GM21390 (cell line): ENCODE measurements around the gene ZSCAN5A.
"Not testable (repeated sequence)": the region's sequence is repeated elsewhere in the genome, so short reads cannot be mapped to it uniquely, and the experiment has no call there.

Experiments used
- ATAC-seq: cut with Tn5 transposase; IDR thresholded peaks from one replicate; pipeline ENCODE4 v1.9.1; 2021; ENCODE audit not compliant: unreplicated experiment

Gene ZSCAN5A

GRCh38 chr19:56314381-56315076, at the start of gene ZSCAN5A:
Gene ZSCAN5A, minus strand, starts transcription at chr19:56314839. Its CDS starts 89,793 bp downstream, at chr19:56225046.
- peak; percentile 73 for ATAC-seq

GRCh38 chr19:56360841-56361240, 46.2 kb upstream of the ZSCAN5A start:
- ATAC-seq, result no peak

DNA sequence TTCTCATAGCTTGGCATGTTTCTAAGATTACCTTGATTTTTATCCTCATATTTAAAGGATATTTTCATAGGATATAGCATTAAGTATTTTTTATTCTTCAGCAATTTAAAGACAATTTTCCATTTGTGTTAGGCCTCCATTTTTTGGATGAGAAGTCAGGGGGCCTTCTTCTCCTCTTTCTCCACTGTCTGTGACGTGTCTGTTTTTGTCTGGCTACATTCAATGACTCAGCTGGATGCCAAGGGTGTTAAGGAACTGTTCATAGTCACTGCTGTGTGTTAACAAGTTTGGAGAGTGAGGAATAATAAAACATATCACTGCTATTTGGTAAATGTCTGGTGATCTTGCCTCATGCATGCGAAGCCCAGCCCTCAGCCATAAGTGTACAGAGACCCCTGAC, 42.3 kb upstream of the ZSCAN5A start:
- no peak for ATAC-seq

- ATAC-seq, result no peak
Measured at GRCh38 chr19:56355517-56355916, 40.9 kb upstream of the ZSCAN5A start.

DNA sequence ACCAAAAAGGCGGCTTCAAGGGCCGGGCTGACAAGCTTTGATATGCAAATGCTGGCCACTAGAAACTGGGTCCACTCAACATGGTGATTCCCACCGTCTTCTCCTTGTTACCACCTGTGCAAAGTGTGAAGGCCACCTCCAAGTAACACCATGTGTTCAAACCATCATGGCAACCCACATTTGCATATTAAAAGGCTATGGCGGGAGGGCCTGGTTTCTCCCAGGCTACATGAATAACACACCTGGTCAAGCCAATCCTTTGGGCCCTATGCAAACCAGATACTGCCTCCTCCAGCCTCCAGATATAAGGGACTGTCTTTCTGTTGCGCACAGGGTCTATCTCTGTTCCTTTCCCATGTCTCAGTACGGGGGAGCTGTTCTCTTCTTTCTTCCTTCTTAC, 36.6 kb upstream of the ZSCAN5A start:
- no peak for ATAC-seq

DNA sequence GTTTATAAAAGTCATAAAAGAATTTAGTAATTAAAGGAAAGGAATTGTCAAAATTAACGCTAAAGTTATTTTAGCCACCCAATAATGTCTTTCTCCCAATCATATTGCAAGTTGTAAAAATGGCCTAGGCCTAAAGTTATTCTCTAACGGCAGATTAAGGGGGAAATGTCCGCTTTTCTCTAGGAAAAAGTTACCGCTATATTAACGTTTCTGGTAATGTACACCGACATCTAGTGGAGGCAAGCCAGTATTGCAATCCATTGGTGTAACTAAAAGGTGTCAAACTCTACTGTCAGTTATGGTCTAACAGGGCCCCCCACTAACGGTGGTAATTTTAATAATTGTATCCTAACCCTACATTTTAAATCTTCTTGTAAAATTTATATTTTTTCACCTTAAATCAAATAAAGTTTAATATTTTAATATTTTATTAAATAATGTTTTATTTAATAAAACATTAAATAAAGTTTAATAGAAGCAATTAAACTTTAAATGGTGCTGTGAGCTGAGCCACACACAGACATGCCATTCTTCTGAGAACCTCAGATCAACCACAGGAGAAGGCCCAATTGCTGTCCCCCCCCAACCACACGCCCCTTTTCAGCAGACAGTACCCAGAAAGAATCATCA, 35.9 kb upstream of the ZSCAN5A start:
- no peak for ATAC-seq

- no peak for ATAC-seq
Measured at GRCh38 chr19:56348289-56348877, 33.7 kb upstream of the ZSCAN5A start.

DNA sequence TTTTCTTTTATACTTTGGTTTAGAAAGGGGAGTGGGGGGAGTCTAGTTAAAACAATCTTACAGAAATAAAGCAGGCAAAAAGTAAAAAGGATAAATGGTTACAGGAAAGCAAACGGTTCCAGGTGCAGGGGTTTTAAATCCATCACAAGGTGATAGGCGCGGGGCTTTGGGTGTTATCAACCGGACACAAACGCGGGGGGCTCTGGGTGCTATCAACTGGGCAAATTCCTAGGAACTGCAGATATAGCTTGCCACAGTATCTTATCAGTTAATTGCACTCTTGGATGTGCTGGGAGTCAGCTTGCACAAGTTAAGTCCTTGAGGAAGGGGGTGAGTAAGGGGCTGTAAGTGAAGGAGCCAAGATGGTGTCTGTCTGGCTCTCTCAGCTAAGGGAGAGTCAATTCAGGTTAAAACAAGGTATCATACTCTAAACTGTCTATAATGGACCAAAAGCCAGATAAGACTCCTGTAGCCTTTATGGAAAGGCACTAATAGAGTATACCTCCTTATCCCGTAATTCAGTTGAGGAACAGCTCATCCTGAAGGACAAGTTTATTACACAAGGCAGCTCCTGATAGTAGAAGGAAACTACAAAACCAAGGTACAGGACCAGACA, 32.6 kb upstream of the ZSCAN5A start:
- no peak for ATAC-seq

DNA sequence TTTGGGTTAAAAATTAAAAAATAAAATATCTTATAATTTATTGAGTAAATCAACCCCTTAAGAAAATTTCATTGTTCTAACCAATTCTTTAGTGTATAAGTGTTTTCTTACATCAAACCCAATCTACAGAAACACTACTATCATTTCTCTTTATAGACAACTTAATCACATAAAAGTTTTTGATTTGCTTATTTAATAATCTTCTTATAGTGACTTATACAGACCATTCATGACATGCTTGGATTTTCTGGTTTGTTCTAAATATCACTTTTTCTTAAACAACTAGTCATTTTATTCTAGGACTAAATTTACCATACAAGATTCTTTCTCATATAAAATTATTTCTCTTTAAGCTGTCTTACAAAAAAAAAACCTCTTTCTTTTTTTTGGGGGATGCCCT, 27.3 kb upstream of the ZSCAN5A start:
- ATAC-seq, result no peak

GRCh38 chr19:56339031-56339430, 24.4 kb upstream of the ZSCAN5A start:
- not testable (repeated sequence) for ATAC-seq

GRCh38 chr19:56337077-56337476, 22.4 kb upstream of the ZSCAN5A start:
- ATAC-seq, result not testable (repeated sequence)

- ATAC-seq, result not testable (repeated sequence)
Measured at GRCh38 chr19:56335371-56335770, 20.7 kb upstream of the ZSCAN5A start.

GRCh38 chr19:56333506-56333905, 18.9 kb upstream of the ZSCAN5A start:
- no peak for ATAC-seq

- ATAC-seq, result no peak
Measured at GRCh38 chr19:56332695-56333094, 18.1 kb upstream of the ZSCAN5A start.

GRCh38 chr19:56324436-56324835, 9.8 kb upstream of the ZSCAN5A start:
- ATAC-seq, result no peak

- no peak for ATAC-seq
Measured at GRCh38 chr19:56321989-56322440, 7.4 kb upstream of the ZSCAN5A start.

GRCh38 chr19:56321254-56321988, 6.8 kb upstream of the ZSCAN5A start:
- ATAC-seq, result no peak

GRCh38 chr19:56319991-56320390, 5.4 kb upstream of the ZSCAN5A start:
- ATAC-seq, result no peak

GRCh38 chr19:56317749-56318148, 3.1 kb upstream of the ZSCAN5A start:
- ATAC-seq, result no peak

DNA sequence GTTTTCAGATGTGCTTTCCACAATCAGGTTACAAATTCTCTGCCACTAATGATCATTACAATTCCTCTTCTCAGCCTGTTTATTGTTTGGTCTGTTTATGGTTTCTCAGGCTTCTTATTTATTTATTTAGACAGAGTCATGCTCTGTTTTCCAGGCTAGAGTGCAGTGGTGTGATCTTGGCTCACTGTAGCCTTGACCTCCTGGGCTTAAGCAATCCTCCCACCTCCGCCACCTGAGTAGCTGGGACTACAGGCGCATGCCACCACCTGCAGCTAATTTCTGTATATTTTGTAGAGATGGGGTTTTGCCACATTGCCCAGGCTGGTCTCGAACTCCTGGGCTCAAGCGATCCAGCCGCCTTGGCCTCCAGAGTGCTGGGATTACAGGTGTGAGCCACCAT, 2.1 kb upstream of the ZSCAN5A start:
- no peak for ATAC-seq
